H1 (cell line): ENCODE data around the gene KIF5C. TPM values are rescaled to one million over a fixed set of nuclear protein-coding genes. Genes with fewer than 3 reads are reported as not detected.

ENCODE experiments used
- CTCF ChIA-PET: fragments of 300-600 bp; sonication (Branson Sonifier 250); formaldehyde crosslinking; loops from one replicate; lab custom pipeline; 2021; ENCODE audit not compliant: partially characterized antibody; lab: Charles Lee
- POLR2A ChIA-PET: fragments of 300-600 bp; sonication (Branson Sonifier 250); formaldehyde crosslinking; loops from one replicate; lab custom pipeline; 2021; ENCODE audit warnings: inconsistent platforms; ENCODE audit not compliant: partially characterized antibody; lab: Charles Lee
- DNase-seq, 2 experiments: peaks; one replicate each; pipeline versions ENCODE4 v3.0.0 to v3.0.0-alpha.2; 2010 to 2022; ENCODE audit warnings: low spot score in 2 of 2, low read depth in 1 of 2, mixed read lengths in 1 of 2
- FAIRE-seq: peaks from 2 replicates; lab custom pipeline; 2011; peaks lifted over from hg19 to GRCh38; lab: Jason Lieb, UNC
- H2AFZ ChIP-seq: 2 replicates; pipeline ENCODE4 v1.8.1; 2012; ENCODE audit warnings: low read length, inconsistent platforms
- H2AK5ac ChIP-seq: 2 replicates; pipeline ENCODE4 v1.6.1; 2013; ENCODE audit warnings: low read depth, low read length
- H2BK120ac ChIP-seq: replicated peaks from 2 replicates; pipeline ENCODE3; 2013; ENCODE audit warnings: low read depth, low read length, inconsistent platforms
- H2BK12ac ChIP-seq: 2 replicates; pipeline ENCODE4 v1.6.1; 2013; ENCODE audit warnings: low read depth, low read length
- H2BK15ac ChIP-seq: 2 replicates; pipeline ENCODE4 v1.6.1; 2013; ENCODE audit warnings: low read length
- H2BK20ac ChIP-seq: 2 replicates; pipeline ENCODE4 v1.6.1; 2013; ENCODE audit warnings: low read length
- H2BK5ac ChIP-seq: 2 replicates; pipeline ENCODE4 v1.6.1; 2013; ENCODE audit warnings: low read depth, low read length
- H3K14ac ChIP-seq: 2 replicates; pipeline ENCODE4 v1.6.1; 2013; ENCODE audit warnings: inconsistent platforms; ENCODE audit not compliant: insufficient read length
- H3K18ac ChIP-seq: 2 replicates; pipeline ENCODE4 v1.6.1; 2013; ENCODE audit warnings: low read length; ENCODE audit errors: extremely low read depth
- H3K23ac ChIP-seq: 2 replicates; pipeline ENCODE4 v1.6.1; 2013; ENCODE audit warnings: inconsistent platforms; ENCODE audit not compliant: insufficient read length
- H3K23me2 ChIP-seq: 2 replicates; pipeline ENCODE4 v1.6.1; 2013; ENCODE audit warnings: low read depth, low read length
- H3K27ac ChIP-seq: 2 replicates; pipeline ENCODE4 v1.6.1; 2011; ENCODE audit warnings: low read depth, low read length, inconsistent platforms
- H3K27me3 ChIP-seq, 4 experiments: replicated peaks in 1 of 4; 1 replicate in 1 of 4; 2 replicates in 3 of 4; pipeline versions ENCODE4 v1.6.1 to v1.8.1; 2011 to 2013; ENCODE audit warnings: low read length in 3 of 4, mild to moderate bottlenecking in 3 of 4, inconsistent platforms in 2 of 4, mixed read lengths in 2 of 4, moderate library complexity in 1 of 4; ENCODE audit not compliant: control insufficient read depth in 3 of 4, insufficient read depth in 3 of 4; ENCODE audit errors: extremely low read depth in 1 of 4
- H3K36me3 ChIP-seq, 4 experiments: 2 replicates each; pipeline versions ENCODE4 v1.6.1 to v1.8.1; 2011 to 2013; ENCODE audit warnings: mild to moderate bottlenecking in 4 of 4, low read length in 3 of 4, moderate library complexity in 2 of 4, control low read depth in 1 of 4, inconsistent platforms in 1 of 4; ENCODE audit not compliant: insufficient read depth in 4 of 4, control insufficient read depth in 2 of 4
- H3K4ac ChIP-seq: replicated peaks from 2 replicates; pipeline ENCODE3; 2013; ENCODE audit warnings: low read length, low read depth, mixed read lengths, inconsistent platforms; ENCODE audit not compliant: insufficient read length
- H3K4me1 ChIP-seq, 4 experiments: replicated peaks in 1 of 4; 1 replicate in 1 of 4; 2 replicates in 3 of 4; pipeline versions ENCODE4 v1.6.1 to v1.8.1; 2011 to 2013; ENCODE audit warnings: low read length in 3 of 4, inconsistent platforms in 2 of 4, mixed read lengths in 1 of 4; ENCODE audit not compliant: insufficient read depth in 4 of 4, control insufficient read depth in 3 of 4
- H3K4me2 ChIP-seq, 2 experiments: 2 replicates each; pipeline versions ENCODE4 v1.6.1 to v1.8.1; 2011 to 2013; ENCODE audit warnings: low read depth in 2 of 2, low read length in 2 of 2, control low read depth in 1 of 2, inconsistent platforms in 1 of 2, mild to moderate bottlenecking in 1 of 2; ENCODE audit not compliant: insufficient read depth in 1 of 2
- H3K4me3 ChIP-seq, 4 experiments: fragments of 200-600, 300-600 bp in 1 of 4; sonication (generic), shearing (Covaris generic), sonication (Bioruptor Twin) in 1 of 4; 2 replicates each; pipeline versions ENCODE4 v1.5.1 to v1.8.1; 2011 to 2016; ENCODE audit warnings: low read length in 4 of 4, low read depth in 3 of 4, control low read depth in 2 of 4, inconsistent platforms in 2 of 4, mild to moderate bottlenecking in 2 of 4, mixed read lengths in 1 of 4, moderate library complexity in 1 of 4; ENCODE audit not compliant: insufficient read depth in 2 of 4; ENCODE audit errors: extremely low read depth in 1 of 4
- H3K56ac ChIP-seq: replicated peaks from 2 replicates; pipeline ENCODE3; 2013; ENCODE audit warnings: low read depth, mild to moderate bottlenecking, mixed read lengths, low read length, inconsistent platforms; ENCODE audit not compliant: insufficient read length
- H3K79me1 ChIP-seq: 2 replicates; pipeline ENCODE4 v1.6.1; 2013; ENCODE audit warnings: low read depth, low read length, control low read depth
- H3K79me2 ChIP-seq, 2 experiments: 2 replicates each; pipeline versions ENCODE4 v1.6.1 to v1.8.1; 2012 to 2013; ENCODE audit warnings: low read length in 2 of 2, mild to moderate bottlenecking in 2 of 2, inconsistent platforms in 1 of 2; ENCODE audit not compliant: insufficient read depth in 2 of 2, control insufficient read depth in 1 of 2
- H3K9ac ChIP-seq, 4 experiments: replicated peaks in 1 of 4; 1 replicate in 1 of 4; 2 replicates in 3 of 4; pipeline versions ENCODE4 v1.6.1 to v1.8.1; 2011 to 2013; ENCODE audit warnings: low read depth in 3 of 4, low read length in 3 of 4, control low read depth in 2 of 4, mild to moderate bottlenecking in 2 of 4, moderate library complexity in 2 of 4, inconsistent platforms in 1 of 4; ENCODE audit errors: extremely low read depth in 1 of 4
- H3K9me3 ChIP-seq, 2 experiments: 2 replicates each; pipeline versions ENCODE4 v1.6.1 to v1.8.1; 2012 to 2013; ENCODE audit warnings: mild to moderate bottlenecking in 2 of 2, moderate library complexity in 2 of 2, control low read depth in 1 of 2, inconsistent platforms in 1 of 2, low read depth in 1 of 2, low read length in 1 of 2, mixed read lengths in 1 of 2; ENCODE audit not compliant: insufficient read depth in 2 of 2
- H4K20me1 ChIP-seq, 2 experiments: replicated peaks in 1 of 2; 2 replicates each; pipeline versions ENCODE3 to v1.8.1; 2011 to 2013; ENCODE audit warnings: inconsistent platforms in 2 of 2, low read length in 2 of 2, mild to moderate bottlenecking in 1 of 2; ENCODE audit not compliant: insufficient read depth in 2 of 2, control insufficient read depth in 1 of 2
- H4K5ac ChIP-seq: 2 replicates; pipeline ENCODE4 v1.6.1; 2013; ENCODE audit warnings: low read length, low read depth, mixed read lengths, inconsistent platforms; ENCODE audit not compliant: insufficient read length
- H4K8ac ChIP-seq: 2 replicates; pipeline ENCODE4 v1.8.0; 2013; ENCODE audit warnings: mild to moderate bottlenecking, moderate library complexity, low read length, inconsistent platforms; ENCODE audit not compliant: insufficient read depth; ENCODE audit errors: extremely low read depth
- H4K91ac ChIP-seq: replicated peaks from 2 replicates; pipeline ENCODE3; 2013; ENCODE audit warnings: low read length, mixed read lengths, inconsistent platforms; ENCODE audit not compliant: insufficient read length
- BACH1 ChIP-seq: IDR thresholded peaks from 2 replicates; pipeline ENCODE4 v1.6.1; 2012; ENCODE audit warnings: low read length, improper control_type of control experiment
- ZNF274 ChIP-seq: IDR thresholded peaks from 2 replicates; pipeline ENCODE4 v1.7.0; 2012; ENCODE audit warnings: low read length, borderline replicate concordance; ENCODE audit errors: extremely low read depth
- WGBS, 2 experiments: shearing (Covaris generic) in 1 of 2; methylation state at CpG; one replicate each; pipeline versions ENCODE4 v1.1.6 to v1.1.7; 2013 to 2015; ENCODE audit warnings: low lambda C conversion rate in 2 of 2, mixed read lengths in 2 of 2, inconsistent platforms in 1 of 2, low coverage in 1 of 2, missing lambda C conversion rate in 1 of 2; ENCODE audit not compliant: insufficient replicate concordance in 2 of 2, insufficient coverage in 1 of 2, insufficient read length in 1 of 2; ENCODE audit errors: extremely low coverage in 1 of 2, missing lambda C conversion rate in 1 of 2; 5-methylcytosine and 5-hydroxymethylcytosine counted together
- polyA plus RNA-seq, 7 experiments: library from polyadenylated mRNA; depleted of rRNA in 3 of 7; stranded (reverse) in 5 of 7; unstranded in 2 of 7; fragments of >200 nt in 5 of 7; fragments of 200-250 nt in 2 of 7; gene quantifications; 1 replicate in 5 of 7; 2 replicates in 1 of 7; 4 replicates in 1 of 7; pipeline versions ENCODE4 v1.2.1 to v1.2.3, GENCODE V29; 2011 to 2013; ENCODE audit warnings: missing spikeins in 2 of 7, mixed read lengths in 2 of 7
- total RNA-seq: library from RNA; stranded (reverse); fragmentation: NEBNext Ultra II Directional; extraction: Animal tissue kit (Norgen Biotek cat#: 25700); gene quantifications from 2 replicates; pipeline ENCODE4 v1.2.1, GENCODE V29; 2021

KIF5C gene
- total and polyA plus RNA-seq, 2 of the 8 experiments (the other 6 are each of a cell fraction or from before 2014, with no cell fraction given) = 16.3 to 66.4 TPM

DNA sequence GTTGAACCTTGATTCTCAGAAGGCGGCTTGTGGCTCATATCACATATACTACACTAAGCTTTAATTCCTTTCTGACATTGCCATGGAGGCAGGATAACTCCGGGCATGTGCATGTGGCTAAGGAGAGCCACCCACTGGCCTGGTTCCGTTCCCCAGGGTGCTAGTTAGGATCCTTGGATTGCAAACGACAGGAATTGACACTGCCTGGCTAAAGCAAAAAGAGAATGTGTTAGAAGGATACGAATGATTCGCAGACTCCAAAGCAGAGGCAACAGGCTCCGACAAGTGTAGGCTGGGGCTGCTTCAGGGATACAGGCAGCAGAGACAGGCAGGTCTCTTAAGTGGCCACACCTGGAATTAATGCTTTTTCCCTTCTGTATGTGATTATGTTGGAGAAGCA lies 92.0 kb downstream of the KIF5C start:
- Histone ChIP-seq H2BK120ac (no peak overlapping the region), H3K23ac (no peak overlapping the region), H3K4me1 (peaks cover 0 to 10% (median 0%) of the 10 kb centered on the region in 4 experiments; a peak in 2 of 7 replicates), H3K36me3 (peaks cover 0 to 13% (median 8%) of the 10 kb centered on the region in 4 experiments; a peak in 7 of 8 replicates), H4K91ac (no peak overlapping the region), H3K79me2 (no peaks in the 10 kb centered on the region), H3K23me2 (no peaks in the 10 kb centered on the region; the same call in 1 of the 2 replicates), H3K4me3 (no peak overlapping the region), H4K8ac (no peak overlapping the region), H3K18ac (no peak overlapping the region), H2BK15ac (no peak overlapping the region), H2AFZ (no peak overlapping the region), H2BK5ac (no peak overlapping the region; the same call in 1 of the 2 replicates), H2AK5ac (no peak overlapping the region), H4K20me1 (no peaks in the 10 kb centered on the region), H3K4ac (no peak overlapping the region), H2BK12ac (no peak overlapping the region), H3K9me3 (no peaks in the 10 kb centered on the region), H2BK20ac (no peak overlapping the region), H3K4me2 (no peak overlapping the region), H4K5ac (no peak overlapping the region), H3K79me1 (no peaks in the 10 kb centered on the region), H3K27me3 (no peaks in the 10 kb centered on the region), H3K56ac (no peak overlapping the region), H3K14ac (no peak overlapping the region), H3K9ac (no peak overlapping the region), H3K27ac (no peak overlapping the region)
- CTCF ChIA-PET = interaction anchor here (0.6 to 3.5 kb wide), 8 partner anchors 26 to 412 kb away, joined by 3 to 9 read pairs (median 3); no protein-coding TSS in a partner anchor
- DNase-seq = no peak
- TF ChIP-seq BACH1 (no peak), ZNF274 (no peak)
- 83% methylated on average over 7 of the region's 7 CpGs; no CpG with 5 or more reads in 1 of the 2 experiments for WGBS, 2 experiments
- POLR2A ChIA-PET = no interaction called here
- no peak for FAIRE-seq
